Astrocyte (in vitro differentiated cells and primary cell): ENCODE results near the gene TM4SF20. TPM values are rescaled to one million over a fixed set of nuclear protein-coding genes. Genes with fewer than 3 reads are reported as not detected.

Experiments
- DNase-seq: peaks from one replicate; pipeline ENCODE4 v3.0.0-alpha.2; 2010; ENCODE audit warnings: low read depth
- FAIRE-seq: peaks from 2 replicates; lab custom pipeline; 2011; peaks lifted over from hg19 to GRCh38; lab: Jason Lieb, UNC
- H2AFZ ChIP-seq: 2 replicates; pipeline ENCODE4 v1.6.0; 2012; ENCODE audit warnings: low read depth, low read length, inconsistent platforms
- H3K27ac ChIP-seq: 2 replicates; pipeline ENCODE4 v1.5.1; 2011; ENCODE audit warnings: low read depth, low read length, inconsistent platforms
- H3K27me3 ChIP-seq: 2 replicates; pipeline ENCODE4 v1.6.0; 2011; ENCODE audit warnings: low read length, inconsistent platforms; ENCODE audit not compliant: insufficient read depth
- H3K36me3 ChIP-seq: 2 replicates; pipeline ENCODE4 v1.5.1; 2011; ENCODE audit warnings: low read length, inconsistent platforms; ENCODE audit not compliant: insufficient read depth
- H3K4me1 ChIP-seq: 2 replicates; pipeline ENCODE4 v1.5.1; 2011; ENCODE audit warnings: low read length, inconsistent platforms; ENCODE audit not compliant: insufficient read depth
- H3K4me2 ChIP-seq: 2 replicates; pipeline ENCODE4 v1.6.0; 2012; ENCODE audit warnings: low read length, inconsistent platforms
- H3K4me3 ChIP-seq: 2 replicates; pipeline ENCODE4 v1.5.1; 2011; ENCODE audit warnings: low read depth, mild to moderate bottlenecking, low read length, inconsistent platforms; ENCODE audit not compliant: insufficient read depth
- H3K79me2 ChIP-seq: 2 replicates; pipeline ENCODE4 v1.6.0; 2012; ENCODE audit warnings: mild to moderate bottlenecking, low read length, inconsistent platforms; ENCODE audit not compliant: insufficient read depth
- H3K9ac ChIP-seq: 2 replicates; pipeline ENCODE4 v1.6.0; 2012; ENCODE audit warnings: mild to moderate bottlenecking, low read length, inconsistent platforms
- H3K9me3 ChIP-seq: 2 replicates; pipeline ENCODE4 v1.5.1; 2012; ENCODE audit warnings: low read depth, mild to moderate bottlenecking, low read length, inconsistent platforms; ENCODE audit not compliant: insufficient read depth
- H4K20me1 ChIP-seq: 2 replicates; pipeline ENCODE4 v1.6.0; 2012; ENCODE audit warnings: low read length, inconsistent platforms; ENCODE audit not compliant: insufficient read depth
- H3K27ac Mint-ChIP-seq: one replicate; pipeline ENCODE4 v1.8.0; 2021; ENCODE audit warnings: mild to moderate bottlenecking, mixed read lengths; ENCODE audit not compliant: unreplicated experiment
- H3K27me3 Mint-ChIP-seq: one replicate; pipeline ENCODE4 v1.8.0; 2021; ENCODE audit warnings: low read depth, mixed read lengths; ENCODE audit not compliant: unreplicated experiment
- H3K36me3 Mint-ChIP-seq: one replicate; pipeline ENCODE4 v1.8.0; 2021; ENCODE audit warnings: low read depth, mixed read lengths; ENCODE audit not compliant: unreplicated experiment
- H3K4me1 Mint-ChIP-seq: one replicate; pipeline ENCODE4 v1.8.0; 2021; ENCODE audit warnings: low read depth, mixed read lengths; ENCODE audit not compliant: unreplicated experiment
- H3K4me3 Mint-ChIP-seq: one replicate; pipeline ENCODE4 v1.8.0; 2021; ENCODE audit warnings: mild to moderate bottlenecking, moderate library complexity, mixed read lengths; ENCODE audit not compliant: unreplicated experiment
- H3K9me3 Mint-ChIP-seq: one replicate; pipeline ENCODE4 v1.8.0; 2021; ENCODE audit warnings: mild to moderate bottlenecking, mixed read lengths; ENCODE audit not compliant: unreplicated experiment
- CTCF ChIP-seq: IDR thresholded peaks from 2 replicates; pipeline ENCODE4 v1.5.1; 2011; ENCODE audit warnings: low read depth, mild to moderate bottlenecking, inconsistent platforms, low read length, moderate library complexity; ENCODE audit not compliant: insufficient read depth
- EZH2 ChIP-seq: IDR thresholded peaks from 2 replicates; pipeline ENCODE4 v1.6.1; 2012; ENCODE audit warnings: mild to moderate bottlenecking, low read length, inconsistent platforms; ENCODE audit not compliant: insufficient read depth
- total RNA-seq: library from RNA; stranded (reverse); gene quantifications from 2 replicates; pipeline ENCODE4 v1.2.1, GENCODE V29; 2021

Gene TM4SF20
- total RNA-seq, 1 donor from 2014 or later: not detected

DNA sequence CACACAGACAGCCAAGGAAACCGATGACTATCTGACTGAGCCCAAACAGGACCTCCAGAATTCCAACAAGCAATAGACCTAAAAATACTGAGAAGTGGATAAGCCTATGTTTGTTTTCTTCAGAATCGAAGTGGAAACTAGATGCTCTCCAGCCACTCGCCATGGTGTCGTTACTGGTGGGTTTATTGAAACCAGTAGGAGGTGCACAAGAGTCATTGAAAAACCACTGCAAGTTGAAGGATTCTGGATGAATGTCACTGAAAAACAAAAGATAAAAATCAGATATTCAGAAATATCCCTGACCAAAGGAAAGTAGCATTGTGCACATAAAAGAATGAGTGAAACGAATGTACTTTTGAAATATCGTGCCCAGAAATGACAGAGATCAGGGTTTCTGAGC lies 15.3 kb downstream of the TM4SF20 start:
- H3K4me3 ChIP-seq: no peak overlapping the region
- Mint-ChIP-seq H3K9me3 (no peaks in the 10 kb centered on the region), H3K36me3 (no peaks in the 10 kb centered on the region), H3K27ac (no peak overlapping the region), H3K27me3 (no peaks in the 10 kb centered on the region), H3K4me1 (no peaks in the 10 kb centered on the region), H3K4me3 (no peak overlapping the region)
- H3K27me3 ChIP-seq: no peaks in the 10 kb centered on the region
- H3K9me3 ChIP-seq: no peaks in the 10 kb centered on the region
- no peak overlapping the region for H3K27ac ChIP-seq
- no peak overlapping the region for H3K4me2 ChIP-seq
- peaks cover 9% of the 10 kb centered on the region for H3K4me1 ChIP-seq
- no peak overlapping the region for H3K9ac ChIP-seq
- DNase-seq (no peak), FAIRE-seq (no peak)
- H4K20me1 ChIP-seq: no peaks in the 10 kb centered on the region
- peak; percentile 6 for TF ChIP-seq CTCF
- no peak for TF ChIP-seq EZH2
- peaks cover 6% of the 10 kb centered on the region for H3K36me3 ChIP-seq
- no peak overlapping the region for H2AFZ ChIP-seq
- H3K79me2 ChIP-seq: no peaks in the 10 kb centered on the region

- Mint-ChIP-seq H3K36me3 (no peaks in the 10 kb centered on the region), H3K4me1 (no peaks in the 10 kb centered on the region), H3K9me3 (no peaks in the 10 kb centered on the region), H3K27me3 (no peaks in the 10 kb centered on the region), H3K4me3 (no peak overlapping the region), H3K27ac (no peak overlapping the region)
- Histone ChIP-seq H3K9ac (no peak overlapping the region), H3K36me3 (peaks cover 22% of the 10 kb centered on the region), H3K4me3 (no peak overlapping the region), H2AFZ (no peak overlapping the region), H3K27ac (no peak overlapping the region), H3K4me1 (no peaks in the 10 kb centered on the region), H3K79me2 (no peaks in the 10 kb centered on the region), H3K4me2 (no peak overlapping the region), H3K9me3 (no peaks in the 10 kb centered on the region), H3K27me3 (no peaks in the 10 kb centered on the region), H4K20me1 (no peaks in the 10 kb centered on the region)
- TF ChIP-seq CTCF (no peak), EZH2 (no peak)
- FAIRE-seq (no peak), DNase-seq (no peak)
Measured at GRCh38 chr2:227360351-227360750, 18.8 kb downstream of the TM4SF20 start.

GRCh38 chr2:227351639-227352038 lies 27.5 kb downstream of the TM4SF20 start:
- peaks cover 4% of the 10 kb centered on the region for H3K36me3 Mint-ChIP-seq
- H3K4me1 Mint-ChIP-seq: no peaks in the 10 kb centered on the region
- no peak overlapping the region for H3K4me3 ChIP-seq
- no peaks in the 10 kb centered on the region for H3K79me2 ChIP-seq
- H3K9me3 Mint-ChIP-seq: no peaks in the 10 kb centered on the region
- H3K9ac ChIP-seq: no peak overlapping the region
- H3K4me2 ChIP-seq: no peak overlapping the region
- H3K4me3 Mint-ChIP-seq: no peak overlapping the region
- no peak overlapping the region for H3K27ac Mint-ChIP-seq
- no peaks in the 10 kb centered on the region for H4K20me1 ChIP-seq
- H2AFZ ChIP-seq: no peak overlapping the region
- H3K27ac ChIP-seq: no peak overlapping the region
- no peaks in the 10 kb centered on the region for H3K4me1 ChIP-seq
- H3K27me3 ChIP-seq: no peaks in the 10 kb centered on the region
- H3K9me3 ChIP-seq: no peaks in the 10 kb centered on the region
- peaks cover 10% of the 10 kb centered on the region for H3K36me3 ChIP-seq
- no peak for DNase-seq
- FAIRE-seq: no peak
- no peak for TF ChIP-seq EZH2
- TF ChIP-seq CTCF: no peak
- H3K27me3 Mint-ChIP-seq: no peaks in the 10 kb centered on the region
